Measurements from ENCODE around the gene RTRAF. TPM values are rescaled to one million over a fixed set of nuclear protein-coding genes. Genes with fewer than 3 reads are reported as not detected.

The RTRAF gene
- total RNA-seq, 1 donor from 2014 or later = 152 TPM

DNA sequence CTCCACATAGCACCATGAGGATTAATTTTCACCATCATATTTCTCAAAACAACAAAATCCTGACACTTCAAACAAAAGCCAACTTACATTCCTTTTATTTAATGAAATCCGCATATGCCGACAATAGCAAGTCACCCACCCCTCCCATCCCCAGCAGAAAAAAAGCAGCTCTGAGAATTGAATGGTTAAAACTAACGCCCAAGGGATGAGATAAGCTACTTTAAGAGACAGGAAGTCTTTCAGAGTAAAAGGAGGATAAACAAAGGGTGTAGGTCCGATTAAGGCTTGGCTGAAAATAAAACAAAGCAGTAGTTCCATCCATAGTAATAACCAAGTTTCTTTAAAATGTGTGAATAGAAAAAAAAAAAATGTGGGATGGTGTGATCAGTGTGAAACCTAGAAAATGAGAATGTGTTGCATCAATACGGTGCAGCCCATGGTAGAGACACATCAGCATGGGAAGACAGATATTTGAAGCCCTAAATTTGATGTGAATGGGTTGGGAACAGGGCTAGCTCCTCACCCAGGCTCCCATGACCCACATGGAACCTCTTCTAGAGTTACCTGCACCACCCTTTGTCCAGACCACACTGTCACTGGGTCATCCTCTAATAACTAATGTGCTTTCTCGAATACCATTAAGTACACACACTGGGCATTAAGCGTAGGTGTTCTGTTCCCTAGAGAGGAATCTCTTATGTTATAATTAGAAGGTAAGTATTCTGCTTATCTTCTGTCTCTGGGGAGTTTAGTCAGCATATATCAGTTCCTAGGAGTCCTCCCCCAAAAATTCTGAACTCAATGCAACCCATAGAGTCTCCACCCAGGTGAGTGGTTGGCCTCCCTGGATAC lies 31.7 kb downstream of the RTRAF start:
- DNase-seq (ENCODE audit: low spot score) = no peak

DNA sequence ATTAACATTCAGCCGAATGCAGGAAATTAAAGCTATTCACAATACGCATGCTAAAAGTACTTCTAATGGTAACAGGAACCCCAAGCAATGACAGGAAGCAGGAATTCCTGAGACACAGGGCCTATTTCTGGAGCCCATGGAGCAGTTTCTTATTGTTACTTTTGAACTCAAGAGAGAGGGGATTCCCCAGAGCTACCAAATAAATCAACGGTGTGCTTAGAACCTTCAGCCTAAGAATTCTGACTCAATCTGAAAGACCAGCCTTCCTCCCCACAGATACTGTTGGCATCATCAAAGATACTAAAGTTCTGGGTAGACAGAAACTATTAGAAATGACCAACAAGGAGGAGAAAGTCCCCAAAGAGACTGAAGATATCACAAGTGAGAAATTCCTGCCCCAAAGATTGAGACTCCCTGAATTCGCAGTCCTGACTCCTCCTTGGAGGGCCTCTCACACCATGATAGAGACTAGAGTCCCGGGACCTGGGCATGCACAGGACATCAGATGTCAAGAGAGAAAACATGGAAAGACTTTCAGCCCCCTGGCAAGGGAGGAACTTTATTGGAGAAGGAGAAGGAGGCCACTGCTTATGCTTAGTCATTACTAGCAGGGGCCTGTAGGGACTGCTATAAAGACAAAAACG lies 32.7 kb downstream of the RTRAF start:
- DNase-seq (ENCODE audit: low spot score) = no peak

DNA sequence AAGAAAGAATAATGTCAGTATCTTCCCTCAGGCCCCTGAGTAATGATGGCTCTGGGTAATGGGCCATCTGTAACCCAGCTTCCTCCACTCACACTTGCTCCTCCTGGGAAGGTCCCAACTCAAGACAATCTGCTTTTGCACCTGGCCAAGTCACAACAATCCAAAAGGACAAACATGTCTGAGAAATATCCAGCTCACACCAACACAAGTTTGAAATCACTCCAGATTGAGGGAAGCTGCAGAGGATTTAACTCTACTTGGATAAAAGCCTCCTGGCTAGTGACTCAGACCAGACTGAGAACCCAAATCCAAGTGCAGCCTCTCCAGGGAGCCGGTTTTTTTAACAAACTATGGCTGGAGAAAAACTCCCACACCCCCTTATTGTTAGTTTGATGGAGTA lies 34.2 kb downstream of the RTRAF start:
- no peak for DNase-seq (ENCODE audit: low spot score)

DNA sequence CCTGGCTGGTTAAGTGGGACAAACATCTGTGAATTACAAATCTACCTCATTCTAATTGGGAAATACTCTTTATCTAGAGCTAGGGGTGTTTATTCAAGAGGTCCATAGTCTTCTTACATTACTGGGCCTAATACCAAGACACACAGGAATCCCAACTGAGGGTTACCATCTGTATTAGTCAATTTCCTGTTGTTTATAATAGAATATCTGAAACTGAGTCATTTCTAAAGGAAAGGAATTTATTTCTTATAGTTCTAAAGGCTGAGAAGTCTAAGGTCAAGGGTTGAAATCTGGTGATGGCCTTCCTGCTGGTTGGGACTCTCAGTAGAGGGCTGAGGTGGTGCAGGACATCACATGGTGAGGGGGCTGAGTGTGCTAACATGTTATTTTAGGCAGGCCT lies 36.0 kb downstream of the RTRAF start:
- DNase-seq (ENCODE audit: low spot score) = no peak

GRCh38 chr14:52026017-52026660 lies 36.8 kb downstream of the RTRAF start:
- no peak for DNase-seq (ENCODE audit: low spot score)

- no peak for DNase-seq (ENCODE audit: low spot score)
Measured at GRCh38 chr14:52026901-52027300, 37.6 kb downstream of the RTRAF start.

DNA sequence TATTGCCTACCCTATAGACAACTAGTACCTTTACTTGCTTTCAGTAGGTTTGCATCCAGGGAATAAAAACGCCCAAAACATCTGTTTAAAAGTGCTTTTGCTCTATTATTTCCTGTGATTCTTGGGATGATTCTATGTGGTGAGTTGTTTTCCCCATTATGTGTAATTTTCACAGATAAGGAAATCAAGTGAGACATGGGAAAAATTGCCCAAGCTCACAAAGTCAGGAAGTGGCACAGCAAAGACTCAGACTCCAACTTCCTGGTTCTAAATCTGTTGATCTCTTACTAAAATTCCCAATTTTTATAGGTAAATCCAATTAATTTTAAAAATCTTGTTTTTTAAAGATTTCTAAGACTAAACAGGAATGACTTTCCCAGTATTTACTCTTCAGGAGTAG lies 40.5 kb downstream of the RTRAF start:
- DNase-seq (ENCODE audit: low spot score) = no peak

DNA sequence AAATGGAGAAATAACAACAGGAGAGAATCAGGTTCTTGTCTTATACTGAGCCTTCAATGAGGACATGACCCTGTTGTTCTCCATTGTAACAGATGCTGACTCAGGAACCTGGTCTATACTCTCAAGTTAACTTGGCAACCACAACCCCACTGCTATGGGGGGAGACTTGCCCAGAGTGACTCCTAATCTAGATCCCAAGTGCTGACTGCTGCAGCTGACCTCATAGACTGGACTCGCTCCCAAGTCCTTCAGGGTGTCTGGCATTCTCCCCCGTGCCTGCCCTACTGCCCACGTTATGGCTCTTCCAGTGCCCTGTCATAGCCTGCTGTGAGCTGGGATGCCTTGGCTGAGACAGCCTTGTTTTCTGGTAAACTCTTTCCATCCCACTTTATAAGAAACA lies 42.4 kb downstream of the RTRAF start:
- peak; percentile 62 for DNase-seq (ENCODE audit: low spot score)

DNA sequence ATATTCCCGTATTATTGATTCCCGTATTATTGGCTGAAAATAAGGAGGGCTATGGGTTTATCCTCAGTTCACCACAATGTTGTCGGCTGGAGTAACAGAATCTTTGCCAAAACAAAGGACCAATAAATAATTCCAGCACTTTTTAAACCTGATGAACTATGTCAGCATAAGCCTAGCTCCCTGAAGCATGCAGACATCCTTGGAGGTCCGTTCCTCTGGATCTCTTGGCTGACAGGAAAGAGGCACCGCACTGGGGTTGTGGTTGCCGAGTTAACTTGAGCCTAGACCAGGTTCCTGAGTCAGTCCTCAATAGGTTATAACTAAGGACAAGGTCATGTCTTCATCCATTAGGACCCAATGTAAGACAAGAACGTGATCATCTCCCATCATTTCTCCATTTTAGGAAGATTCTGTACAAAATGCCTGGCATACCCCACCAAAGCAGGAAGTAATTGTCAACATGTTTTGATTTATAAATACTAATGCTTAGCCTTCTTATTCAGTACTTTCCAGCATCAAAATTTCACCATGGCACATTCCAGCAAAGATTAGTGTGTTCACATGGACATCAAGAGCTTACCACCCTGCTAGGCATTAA lies 43.0 kb downstream of the RTRAF start:
- DNase-seq (ENCODE audit: low spot score) = no peak

DNA sequence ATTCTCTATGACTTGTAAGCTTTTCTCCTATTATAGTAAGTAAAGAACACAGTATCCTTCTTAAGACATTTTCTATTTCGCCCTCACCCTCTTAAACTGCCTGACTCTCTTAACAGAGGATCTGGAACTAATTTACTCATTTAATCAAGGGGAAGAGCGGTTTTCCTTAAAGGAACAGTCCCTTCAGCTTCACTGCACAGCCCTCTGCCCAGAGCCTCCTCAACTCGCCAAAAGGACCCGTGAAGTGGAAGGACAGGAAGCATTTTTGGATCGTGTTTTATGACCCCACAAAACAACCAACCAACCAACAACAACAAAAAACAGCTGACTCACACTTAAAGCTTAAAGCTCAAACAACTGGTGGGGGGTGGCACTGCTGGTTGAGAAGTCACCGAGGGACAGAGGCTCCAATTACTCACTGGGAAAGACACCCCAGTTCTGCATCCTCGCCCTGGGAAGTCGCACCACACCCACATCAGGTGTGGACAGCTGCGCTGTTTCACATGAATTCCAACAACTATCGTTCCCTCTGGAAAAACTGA lies 43.8 kb downstream of the RTRAF start:
- no peak for DNase-seq (ENCODE audit: low spot score)

- no peak for DNase-seq (ENCODE audit: low spot score)
Measured at GRCh38 chr14:52039124-52039815, 49.9 kb downstream of the RTRAF start.

DNA sequence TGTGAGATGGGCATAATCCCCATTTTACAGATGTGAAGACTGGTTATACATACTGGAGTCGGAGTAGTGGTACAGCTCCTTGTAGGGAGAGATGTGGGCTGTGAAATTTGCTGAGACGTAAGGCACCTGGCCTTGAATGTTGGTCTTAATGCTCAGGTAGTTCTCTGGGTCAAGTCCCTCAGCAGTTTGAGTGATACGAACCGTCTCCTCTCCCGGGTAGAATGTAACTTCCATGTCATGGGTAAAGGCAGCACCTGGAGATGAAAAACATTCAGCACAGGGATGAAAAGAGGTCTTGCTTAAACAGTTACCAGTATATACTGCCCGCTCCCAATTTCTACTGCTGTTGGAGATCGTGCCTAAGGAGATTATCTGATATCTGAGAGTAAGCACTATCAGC lies 51.3 kb downstream of the RTRAF start:
- DNase-seq (ENCODE audit: low spot score) = no peak

GRCh38 chr14:52042371-52043289 lies 53.3 kb downstream of the RTRAF start:
- DNase-seq (ENCODE audit: low spot score) = no peak

GRCh38 chr14:52043690-52044089 lies 54.3 kb downstream of the RTRAF start:
- no peak for DNase-seq (ENCODE audit: low spot score)

GRCh38 chr14:52044791-52045522 lies 55.6 kb downstream of the RTRAF start:
- DNase-seq (ENCODE audit: low spot score) = no peak

GRCh38 chr14:52046376-52046917 lies 57.1 kb downstream of the RTRAF start:
- DNase-seq (ENCODE audit: low spot score) = no peak

- no peak for DNase-seq (ENCODE audit: low spot score)
Measured at GRCh38 chr14:52048116-52048515, 58.8 kb downstream of the RTRAF start.

DNA sequence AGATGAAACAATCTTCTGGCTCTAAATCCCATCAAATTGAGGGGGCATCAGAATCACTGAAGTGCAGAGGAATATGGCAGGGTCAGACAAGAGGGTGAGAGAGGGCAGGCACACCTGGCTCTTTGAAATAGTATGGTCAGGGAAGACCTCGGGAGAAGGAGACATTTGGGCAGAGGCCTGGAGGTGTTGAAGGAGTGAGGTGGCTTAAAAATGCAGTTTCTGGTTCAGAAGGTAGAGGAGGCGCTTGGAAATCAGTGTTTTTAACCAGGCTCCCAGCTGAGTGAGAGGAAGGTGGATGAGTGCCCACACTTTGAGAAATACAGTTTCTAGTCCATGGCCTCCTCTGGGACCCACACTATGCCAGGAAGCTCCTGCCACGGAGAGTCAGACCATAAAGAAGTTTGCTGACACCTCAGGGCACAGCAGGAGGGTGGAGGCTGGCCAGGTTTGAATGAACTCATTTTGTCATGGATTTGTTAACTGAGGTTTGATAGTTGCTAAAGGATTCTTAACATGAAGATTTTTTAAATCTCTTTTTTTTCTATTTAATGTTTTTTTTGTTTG lies 59.4 kb downstream of the RTRAF start:
- DNase-seq (ENCODE audit: low spot score) = no peak

DNA sequence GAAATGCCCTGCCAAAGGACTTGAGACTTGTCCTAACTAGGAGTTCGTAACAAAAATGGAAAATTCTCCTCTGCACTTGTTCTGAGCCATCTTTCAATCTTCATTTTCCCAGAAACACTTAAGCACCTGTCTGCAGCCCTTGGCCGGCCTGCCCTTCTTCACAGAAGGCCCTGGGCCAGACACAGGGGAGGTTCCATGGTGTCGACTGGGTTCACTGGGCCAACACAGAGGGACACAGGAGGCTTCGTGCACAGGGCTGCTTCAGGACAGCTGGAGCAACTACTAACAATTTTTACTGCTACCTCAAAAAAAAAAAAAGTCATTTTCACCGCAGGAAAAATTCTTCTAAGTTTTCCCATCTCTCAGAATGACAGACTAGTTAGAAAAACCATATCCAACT lies 59.9 kb downstream of the RTRAF start:
- DNase-seq (ENCODE audit: low spot score) = no peak
